Hepatic stellate cell (primary cell): ENCODE results near the gene CLSTN1.

Experiments
- DNase-seq: peaks from one replicate; pipeline ENCODE4 v3.0.0; 2011; ENCODE audit warnings: low spot score

The CLSTN1 gene

GRCh38 chr1:9711466-9712020 is 112.2 kb downstream of the CLSTN1 start:
- DNase-seq: no peak

DNA sequence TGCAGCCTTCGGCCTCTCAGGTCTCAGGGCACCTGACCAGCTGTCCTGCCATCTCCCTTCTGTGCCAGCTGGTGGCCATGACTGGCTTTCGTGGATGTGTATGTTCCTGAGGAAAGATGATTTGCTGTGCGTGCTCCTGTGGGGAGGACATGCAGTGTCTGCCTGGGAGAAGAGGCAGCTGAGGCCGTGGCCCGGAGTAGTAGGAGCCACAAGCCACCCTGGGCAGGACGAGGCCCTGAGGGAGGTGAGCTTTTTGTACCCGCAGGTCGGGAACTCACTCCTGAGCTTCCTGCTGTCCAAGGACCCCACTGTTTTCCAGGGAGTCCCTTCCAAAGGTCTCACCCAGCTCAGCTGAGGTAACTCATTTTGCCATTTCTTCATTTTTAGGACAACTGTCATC is 113.7 kb downstream of the CLSTN1 start:
- no peak for DNase-seq

DNA sequence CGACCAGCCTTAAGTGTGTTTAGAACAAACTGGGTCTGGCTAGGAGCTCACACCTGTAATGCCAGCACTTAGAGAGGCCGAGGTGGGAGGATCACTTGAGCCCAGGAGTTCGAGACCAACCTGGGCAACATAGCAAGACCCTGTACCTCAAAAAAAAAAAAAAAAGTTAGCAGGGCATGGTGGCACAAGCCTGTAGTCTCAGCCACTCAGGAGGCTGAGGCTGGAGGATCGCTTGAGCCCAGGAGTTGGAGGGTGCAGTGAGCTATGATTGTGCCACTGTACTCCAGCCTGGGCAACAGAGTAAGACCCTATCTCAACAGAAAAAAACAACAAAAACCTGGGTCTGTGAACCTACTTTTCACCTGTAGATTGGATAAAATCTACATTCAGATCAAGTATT is 117.6 kb downstream of the CLSTN1 start:
- DNase-seq: no peak

GRCh38 chr1:9705337-9706093 is 118.2 kb downstream of the CLSTN1 start:
- DNase-seq: no peak

- DNase-seq: no peak
These were observed 120.1 kb downstream of the CLSTN1 start for GRCh38 chr1:9703681-9704080.

DNA sequence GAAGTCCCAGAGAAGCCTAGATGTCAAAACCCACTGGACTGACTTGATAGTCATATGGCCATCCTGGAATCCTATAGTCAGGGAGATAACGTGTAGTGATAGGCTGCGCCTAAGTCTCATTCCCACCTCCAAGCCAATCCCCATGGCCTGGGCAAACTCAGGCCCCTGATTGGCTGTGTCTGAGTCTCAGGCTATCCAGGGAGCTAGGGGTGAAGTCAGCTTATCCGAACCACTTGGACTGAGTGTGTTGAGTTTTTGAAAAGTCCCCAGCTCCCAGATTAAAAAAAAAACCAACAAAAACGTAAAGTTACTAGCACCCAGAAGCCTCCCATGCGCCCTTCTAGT is 120.6 kb downstream of the CLSTN1 start:
- no peak for DNase-seq

DNA sequence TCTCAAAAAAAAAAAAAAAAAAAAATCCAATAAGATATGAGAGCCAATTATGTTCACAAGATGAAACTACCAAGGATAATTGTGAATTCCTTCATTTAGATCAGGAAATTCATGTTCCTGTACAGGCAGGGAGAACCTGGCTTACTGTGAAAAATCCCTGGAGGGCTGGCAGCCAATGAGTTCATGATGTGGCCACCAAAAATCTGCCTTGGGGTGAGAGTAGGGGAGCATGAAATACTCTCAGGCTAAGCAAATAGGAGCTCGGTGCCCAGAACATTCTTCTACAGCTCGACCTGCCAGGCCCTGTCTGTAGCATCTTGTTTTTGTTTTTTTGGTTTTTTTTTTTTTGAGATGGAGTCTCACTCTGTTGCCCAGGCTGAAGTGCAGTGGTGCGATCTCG is 122.1 kb downstream of the CLSTN1 start:
- DNase-seq: no peak

DNA sequence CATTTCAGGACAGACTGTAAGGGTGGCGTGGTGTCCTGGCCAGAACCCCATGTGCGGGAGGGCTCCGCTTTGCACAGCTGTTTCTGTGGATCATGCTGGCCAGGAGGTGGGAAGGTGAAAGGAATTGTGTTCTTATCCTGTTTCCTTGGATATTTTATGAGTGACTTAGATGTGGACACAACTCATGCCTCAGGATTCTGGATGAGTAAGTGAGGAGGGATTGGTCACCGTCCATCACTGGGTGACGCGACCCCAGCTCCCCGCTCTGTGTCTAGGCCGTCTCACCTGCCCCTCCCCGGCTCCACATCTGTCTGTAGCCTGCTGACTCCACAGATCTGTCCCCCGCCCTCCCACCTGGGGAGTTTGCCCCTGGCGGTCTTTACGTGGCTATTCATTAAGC is 123.4 kb downstream of the CLSTN1 start:
- peak; percentile 84 for DNase-seq

- no peak for DNase-seq
These were observed 124.4 kb downstream of the CLSTN1 start for GRCh38 chr1:9699361-9699760.

GRCh38 chr1:9696793-9697192 is 127.0 kb downstream of the CLSTN1 start:
- no peak for DNase-seq

DNA sequence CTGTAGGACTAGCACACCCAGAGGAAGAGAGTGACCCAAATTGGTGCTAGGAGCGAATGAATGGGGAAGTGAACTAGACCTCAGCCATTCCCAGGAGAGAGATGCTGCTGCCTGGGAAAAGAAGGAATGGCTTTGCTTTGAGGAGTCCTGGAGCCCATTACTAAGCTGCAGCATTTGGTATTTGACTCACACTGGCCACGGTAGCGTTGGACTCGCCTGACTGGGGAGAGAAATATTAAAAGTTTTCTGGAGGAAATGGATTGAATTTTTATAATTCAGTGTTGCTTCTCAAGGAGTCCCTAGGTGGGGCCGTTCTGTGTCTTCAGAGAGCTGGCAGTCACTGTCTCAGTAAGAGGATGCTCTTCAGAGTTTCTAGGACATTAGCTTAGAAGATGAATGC is 132.1 kb downstream of the CLSTN1 start:
- no peak for DNase-seq

DNA sequence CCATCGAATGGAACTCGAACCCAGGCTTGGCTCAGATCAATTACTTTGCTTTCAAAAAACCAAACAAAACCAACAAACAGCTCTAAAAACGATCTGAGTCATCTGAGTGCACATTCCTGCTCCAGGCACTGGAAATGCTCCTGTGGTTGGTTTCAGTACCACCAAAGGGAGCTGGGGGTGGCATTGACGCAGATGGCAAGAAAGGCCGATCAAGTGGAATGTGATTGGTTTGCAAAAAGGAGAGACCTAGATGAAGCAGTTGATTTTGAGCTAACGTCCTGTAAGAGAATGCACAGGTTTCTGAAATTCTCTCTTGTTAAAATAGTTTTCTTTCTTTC is 132.7 kb downstream of the CLSTN1 start:
- no peak for DNase-seq

DNA sequence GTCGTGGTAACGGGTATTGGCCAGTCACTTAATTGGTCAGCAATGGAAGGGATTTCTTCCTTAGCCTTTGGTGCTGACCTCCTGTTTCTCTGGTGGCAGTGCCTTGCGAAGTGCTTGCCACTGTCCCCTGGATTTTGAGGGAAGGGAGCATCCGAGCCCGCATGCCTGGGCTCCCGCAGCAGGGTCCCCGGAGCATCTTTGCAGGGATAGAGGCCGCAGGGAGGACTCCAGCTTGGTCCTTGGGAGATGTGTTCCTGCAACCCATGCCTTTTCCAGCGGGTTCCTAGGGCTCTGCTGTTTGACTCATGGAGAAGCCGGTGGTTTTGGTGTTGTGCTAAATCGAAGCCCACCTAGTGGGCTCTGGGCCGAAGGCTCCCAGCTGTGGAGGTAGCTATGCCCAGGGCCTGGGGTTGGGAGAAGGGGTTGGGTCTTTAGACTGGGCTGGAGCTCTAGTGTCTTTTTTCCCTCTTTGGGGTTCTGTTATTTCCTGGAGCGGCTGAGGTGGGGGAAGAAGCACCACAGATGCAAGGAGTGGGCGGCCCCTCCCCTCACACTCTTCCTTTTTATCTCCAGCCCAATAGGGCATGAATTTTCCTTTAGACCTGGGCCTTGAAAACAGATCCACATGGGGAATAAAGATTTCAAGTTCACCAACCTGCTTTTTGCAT is 133.2 kb downstream of the CLSTN1 start:
- no peak for DNase-seq

- peak; percentile 56 for DNase-seq
These were observed 133.8 kb downstream of the CLSTN1 start for GRCh38 chr1:9689971-9690381.

GRCh38 chr1:9689011-9689706 is 134.6 kb downstream of the CLSTN1 start:
- peak; percentile 75 for DNase-seq

GRCh38 chr1:9688599-9688998 is 135.2 kb downstream of the CLSTN1 start:
- no peak for DNase-seq

GRCh38 chr1:9687874-9688582 is 135.7 kb downstream of the CLSTN1 start:
- DNase-seq: peak; percentile 35

DNA sequence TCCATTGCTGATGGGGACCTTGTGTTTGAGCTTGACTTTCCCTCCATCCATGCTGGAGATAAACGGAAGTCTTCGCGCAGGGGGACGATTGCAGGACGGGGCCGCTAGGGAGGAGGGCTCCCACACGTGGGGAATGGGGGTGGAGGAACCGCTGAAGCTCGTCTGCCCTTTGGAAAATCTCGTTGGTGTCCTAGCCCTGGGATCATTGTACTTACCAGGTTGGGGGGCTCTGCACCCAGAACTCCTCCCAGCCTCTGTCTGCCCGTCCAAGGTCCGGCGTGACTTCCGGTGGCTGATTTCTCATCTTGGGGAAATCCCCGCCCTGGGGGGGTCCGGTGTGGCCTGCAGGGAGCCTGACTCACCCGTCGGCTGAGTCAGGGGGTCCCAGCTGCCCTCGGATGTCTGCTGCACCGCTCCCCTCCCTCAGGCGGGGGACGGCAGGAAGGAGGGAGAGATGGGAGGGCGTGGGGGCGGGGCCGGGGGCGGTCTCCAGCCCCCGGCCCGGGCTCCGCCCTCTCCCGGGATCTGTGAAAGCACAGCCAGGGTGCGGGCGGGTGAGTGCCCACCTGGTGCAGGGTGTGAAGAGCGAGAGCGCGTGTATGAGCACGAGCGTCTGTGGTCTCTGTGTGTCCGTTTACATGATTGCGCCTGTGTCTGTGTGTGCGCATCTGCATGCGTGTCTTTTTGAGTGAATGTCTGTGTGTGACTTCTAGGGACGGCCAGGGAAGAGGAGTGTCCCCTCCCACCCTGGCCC is 136.5 kb downstream of the CLSTN1 start:
- peak; percentile 51 for DNase-seq

GRCh38 chr1:9684801-9685200 is 139.0 kb downstream of the CLSTN1 start:
- no peak for DNase-seq

- no peak for DNase-seq
These were observed 142.9 kb downstream of the CLSTN1 start for GRCh38 chr1:9680828-9681227.

- DNase-seq: no peak
These were observed 143.7 kb downstream of the CLSTN1 start for GRCh38 chr1:9680091-9680490.
